HG03139 (cell line): ENCODE results near the gene CARHSP1.
"Not testable (repeated sequence)": the region's sequence is repeated elsewhere in the genome, so short reads cannot be mapped to it uniquely, and the experiment has no call there.

Experiments used
- ATAC-seq: cut with Tn5 transposase; IDR thresholded peaks from one replicate; pipeline ENCODE4 v1.9.1; 2021; ENCODE audit not compliant: unreplicated experiment

CARHSP1 gene

DNA sequence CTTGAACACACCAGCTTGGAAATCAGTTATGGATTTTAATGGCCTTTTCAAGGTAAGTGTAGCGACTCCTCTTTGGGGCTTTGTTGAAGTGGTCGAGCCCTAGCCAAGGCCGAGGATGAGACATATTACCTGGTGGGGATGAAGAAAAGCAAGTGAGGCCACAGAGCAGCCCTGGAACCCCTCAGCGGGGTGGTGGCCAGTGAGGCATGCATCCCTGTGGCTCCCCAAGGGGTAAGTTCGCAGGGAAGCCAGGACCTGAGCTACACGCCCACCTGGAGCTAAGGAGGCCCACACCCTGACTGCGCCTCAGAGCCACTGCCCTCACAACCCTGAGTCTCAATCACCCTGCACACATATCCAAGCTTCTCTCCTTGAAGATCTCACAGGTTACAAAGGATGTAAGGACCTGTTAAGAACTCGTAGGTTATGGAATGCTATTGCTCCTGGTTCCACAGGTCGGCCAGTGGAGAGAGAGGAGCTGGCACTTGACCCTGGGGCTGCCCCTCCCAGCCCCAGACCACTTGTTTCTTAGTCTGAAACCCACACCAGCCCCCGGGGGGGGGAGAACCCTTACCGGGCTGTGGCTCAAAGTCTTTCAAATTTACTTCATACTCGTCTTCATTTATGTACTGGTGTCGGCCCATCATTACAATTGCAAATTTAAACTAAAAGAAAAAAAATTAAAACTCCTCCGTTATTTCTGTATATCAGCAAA, 25.3 kb upstream of the CARHSP1 start:
- ATAC-seq = no peak

- no peak for ATAC-seq
Measured at GRCh38 chr16:8893426-8893825, 24.6 kb upstream of the CARHSP1 start.

- peak; percentile 20 for ATAC-seq
Measured at GRCh38 chr16:8892101-8892575, 23.3 kb upstream of the CARHSP1 start.

DNA sequence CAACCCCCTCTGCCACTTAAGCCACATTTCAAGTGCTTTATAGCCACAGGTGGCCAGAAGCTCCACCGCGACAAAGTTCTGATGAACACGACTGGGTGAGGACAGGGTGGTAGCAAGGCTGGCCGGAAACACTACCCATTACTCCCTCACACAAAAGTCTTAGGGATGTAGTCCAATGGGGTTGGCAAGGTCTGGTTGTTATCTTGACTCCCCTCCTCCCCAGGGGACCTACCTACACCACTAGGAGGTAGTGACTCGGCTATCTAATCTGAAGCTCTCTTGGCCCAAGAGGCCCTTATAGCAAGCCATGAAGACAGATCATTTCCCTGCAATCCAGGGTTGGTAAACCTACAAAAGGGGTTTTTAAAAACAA, 21.7 kb upstream of the CARHSP1 start:
- ATAC-seq = no peak

DNA sequence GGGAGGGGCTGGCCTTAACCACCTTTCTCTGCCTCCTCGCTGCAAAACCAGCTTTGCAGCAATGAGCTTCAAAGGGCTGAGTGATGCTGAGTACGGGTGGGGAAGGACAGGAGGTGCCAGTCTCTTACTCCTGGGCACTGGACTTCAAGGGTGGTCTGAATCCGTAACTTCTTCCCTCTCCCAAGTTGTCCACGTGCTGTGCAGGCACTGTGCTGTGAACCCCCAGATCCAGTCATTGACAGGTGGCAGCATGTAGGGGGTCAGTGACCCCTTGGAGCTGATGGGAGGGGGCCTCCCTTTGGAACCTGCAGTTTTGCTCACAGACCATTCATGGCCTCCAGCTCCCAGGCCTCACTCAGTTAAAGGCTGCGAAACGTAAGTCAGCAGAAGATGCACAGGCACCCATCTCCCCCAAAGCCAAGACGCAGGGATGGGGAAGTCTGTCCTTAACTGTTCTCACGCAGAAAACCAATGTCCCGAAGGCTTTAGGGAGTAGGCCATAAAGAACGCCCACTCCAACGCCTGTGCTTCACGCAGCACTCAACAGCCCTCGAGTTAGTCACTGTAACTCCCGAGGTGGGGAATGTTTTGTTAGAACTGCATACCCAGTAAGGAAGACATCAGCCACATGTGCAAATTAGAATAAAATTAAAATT, 21.2 kb upstream of the CARHSP1 start:
- no peak for ATAC-seq

DNA sequence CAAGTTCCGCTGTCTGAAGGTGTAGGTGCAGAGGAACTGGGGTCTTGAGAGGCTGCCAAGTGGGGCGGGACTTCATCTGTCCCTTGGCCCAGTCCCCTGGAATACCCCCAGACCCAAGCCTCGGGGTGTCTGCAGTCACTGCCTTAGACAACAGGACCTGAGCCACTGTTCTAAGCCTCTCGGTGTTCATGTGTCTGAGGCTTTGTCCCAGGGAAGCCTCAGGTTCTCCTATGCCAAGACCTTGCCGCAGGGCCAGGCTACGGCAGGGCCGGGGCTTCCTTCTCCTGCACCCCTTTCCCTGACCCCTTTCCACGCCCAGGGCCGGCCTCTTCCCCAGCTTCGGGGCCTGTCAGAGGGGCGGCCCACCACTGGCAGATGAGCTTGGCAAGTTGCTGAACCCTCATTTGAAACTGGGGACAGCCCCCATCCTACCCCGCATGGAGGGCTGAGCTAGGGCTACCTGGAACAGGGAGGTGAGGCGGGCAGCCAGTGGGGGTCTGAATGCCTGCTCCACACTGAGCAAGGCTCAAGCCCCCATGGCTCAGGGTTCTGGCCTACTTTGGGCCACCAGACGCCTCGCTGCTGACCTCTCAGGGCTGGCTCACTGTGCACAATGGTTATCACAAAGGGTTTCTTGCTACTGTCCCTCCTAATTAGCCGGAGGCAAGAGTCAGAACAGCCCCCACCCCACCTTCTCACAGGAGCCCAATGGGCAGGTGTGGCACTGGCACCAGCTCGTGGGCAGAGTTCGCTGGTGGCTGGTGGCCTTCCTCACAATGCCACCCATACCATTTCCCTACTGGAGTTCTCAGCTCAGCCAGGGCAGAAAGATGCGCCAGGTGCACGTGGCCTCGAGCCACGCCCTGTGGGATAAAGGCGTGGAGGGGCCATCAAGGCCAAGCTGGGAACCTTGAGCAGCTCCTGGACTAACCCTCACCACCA, 20.4 kb upstream of the CARHSP1 start:
- ATAC-seq = no peak

DNA sequence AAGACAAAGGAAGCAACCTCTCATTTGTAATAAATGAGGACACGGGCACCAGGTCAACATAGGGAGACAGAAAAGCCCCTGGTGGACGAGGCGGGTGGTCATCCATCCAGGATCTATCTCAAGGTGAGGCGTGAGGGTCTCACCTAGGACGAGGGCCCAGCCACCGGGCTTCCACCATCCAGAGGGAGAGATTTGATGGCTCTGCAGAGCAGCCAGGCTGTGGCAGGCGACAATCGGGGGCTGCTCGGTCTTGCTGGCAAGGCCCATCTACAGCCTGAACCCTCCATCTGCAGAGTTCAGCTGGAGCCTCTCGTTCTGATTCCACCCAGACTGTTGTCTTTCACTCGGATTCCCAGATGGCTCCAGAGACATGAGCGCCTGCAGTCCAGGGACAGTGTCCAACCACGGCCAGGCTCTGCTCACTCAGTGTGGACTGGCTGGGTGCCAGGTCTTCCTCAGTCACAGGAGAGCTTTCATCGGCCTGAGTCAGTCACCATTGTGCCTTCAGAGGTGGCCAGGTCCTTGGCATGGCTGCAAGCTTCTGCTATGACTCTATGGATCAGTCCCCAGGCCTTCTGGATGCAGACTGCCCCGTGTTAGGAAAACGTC, 19.2 kb upstream of the CARHSP1 start:
- no peak for ATAC-seq

DNA sequence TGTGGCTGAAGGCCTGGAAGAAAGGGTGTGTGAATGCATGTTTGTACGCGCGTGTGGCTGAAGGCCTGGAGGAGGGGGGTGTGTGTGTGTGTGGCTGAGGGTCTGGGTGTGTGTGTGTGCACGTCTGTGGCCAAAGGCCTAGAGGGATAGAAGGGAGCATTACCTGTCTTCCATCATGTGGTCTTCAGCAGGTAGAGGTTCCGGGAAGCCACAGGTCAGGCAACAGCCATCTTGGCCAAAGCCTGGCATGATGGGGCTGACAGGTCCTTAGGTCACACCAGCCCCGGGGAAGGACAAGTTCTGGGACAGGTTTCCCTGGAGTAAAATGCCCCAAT, 18.6 kb upstream of the CARHSP1 start:
- ATAC-seq = no peak

DNA sequence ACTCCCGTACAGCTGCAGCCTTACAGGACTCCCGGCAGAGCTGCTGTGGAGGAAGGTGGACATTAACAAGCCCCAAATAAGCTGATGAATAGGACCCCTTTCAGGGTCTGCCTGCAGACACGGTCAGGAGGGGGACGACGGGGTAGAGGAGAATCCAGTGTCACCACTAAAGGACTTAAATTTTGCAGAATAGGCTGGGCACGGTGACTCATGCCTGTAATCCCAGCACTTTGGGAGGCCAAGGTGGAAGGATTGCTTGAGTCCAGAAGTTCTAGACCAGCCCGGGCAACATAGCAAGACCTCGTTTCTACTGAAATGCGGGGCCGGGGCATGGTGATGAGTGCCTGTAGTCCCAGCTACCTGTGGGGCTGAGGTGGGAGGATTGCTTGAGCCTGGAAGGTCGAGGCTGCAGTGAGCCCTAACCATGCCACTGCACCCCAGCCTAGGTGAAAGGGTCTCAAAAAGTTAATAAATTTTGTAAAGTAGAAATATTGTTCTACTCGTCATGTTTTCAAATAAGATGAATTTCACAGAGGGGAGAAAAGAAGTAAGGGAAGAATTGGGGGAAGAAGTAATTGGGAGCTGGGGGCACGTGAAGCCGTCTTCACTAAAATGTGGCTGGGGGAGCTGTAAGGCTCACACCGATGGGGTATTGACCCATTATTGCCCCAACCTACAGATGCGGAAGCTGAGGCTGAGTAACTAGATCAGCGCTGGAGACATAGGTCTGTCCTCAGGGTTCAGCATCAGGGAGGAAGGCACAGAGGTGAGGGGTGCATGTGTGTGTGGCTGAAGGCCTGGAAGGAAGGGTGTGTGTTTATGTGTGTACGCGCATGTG, 18.0 kb upstream of the CARHSP1 start:
- ATAC-seq = no peak

DNA sequence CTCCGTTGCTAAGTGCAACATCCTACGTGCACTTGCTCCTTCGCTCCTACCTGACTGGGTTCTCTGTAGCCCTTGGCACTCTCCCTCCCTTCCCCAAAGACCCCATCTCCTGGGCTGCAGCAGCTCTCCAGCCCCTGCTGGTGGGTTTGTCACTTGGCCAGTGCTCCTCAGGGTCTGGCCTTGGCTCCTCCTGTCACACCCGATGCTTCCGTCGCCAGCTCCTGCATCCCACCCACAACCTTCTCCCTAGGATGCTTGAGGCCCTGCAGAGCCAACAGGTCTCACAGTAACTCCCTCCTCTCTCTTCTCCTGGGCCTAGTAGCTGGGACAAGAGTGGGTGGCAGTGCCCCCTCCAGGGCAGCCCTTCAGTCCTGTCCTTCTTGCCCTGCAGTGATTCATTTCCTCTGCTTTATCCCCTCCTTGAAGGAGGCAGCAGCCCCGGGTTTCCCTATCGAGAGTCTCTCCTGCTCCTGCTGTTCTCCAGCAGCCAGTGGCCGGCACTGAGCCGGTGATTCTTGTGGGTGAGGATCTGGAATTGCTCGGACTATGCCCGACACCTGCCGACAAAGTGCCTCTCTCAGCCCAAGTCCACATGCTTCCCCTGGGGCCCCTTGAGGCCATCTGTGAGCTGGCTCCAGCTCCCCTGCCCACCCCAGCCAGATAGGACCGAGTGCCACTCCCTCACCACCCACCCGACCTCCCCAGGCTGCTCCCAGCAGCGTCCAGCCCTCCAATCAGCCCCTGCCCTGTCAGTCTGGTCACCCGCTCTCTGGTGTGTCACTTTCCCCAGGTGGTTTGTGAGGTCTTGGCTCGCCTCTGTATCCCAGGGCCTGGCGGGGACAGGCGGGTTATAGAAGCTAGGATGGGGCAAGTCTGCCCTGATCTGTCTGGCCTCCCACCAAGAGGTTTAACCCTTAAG, 17.1 kb upstream of the CARHSP1 start:
- no peak for ATAC-seq

GRCh38 chr16:8882725-8883377, 14.0 kb upstream of the CARHSP1 start:
- no peak for ATAC-seq

DNA sequence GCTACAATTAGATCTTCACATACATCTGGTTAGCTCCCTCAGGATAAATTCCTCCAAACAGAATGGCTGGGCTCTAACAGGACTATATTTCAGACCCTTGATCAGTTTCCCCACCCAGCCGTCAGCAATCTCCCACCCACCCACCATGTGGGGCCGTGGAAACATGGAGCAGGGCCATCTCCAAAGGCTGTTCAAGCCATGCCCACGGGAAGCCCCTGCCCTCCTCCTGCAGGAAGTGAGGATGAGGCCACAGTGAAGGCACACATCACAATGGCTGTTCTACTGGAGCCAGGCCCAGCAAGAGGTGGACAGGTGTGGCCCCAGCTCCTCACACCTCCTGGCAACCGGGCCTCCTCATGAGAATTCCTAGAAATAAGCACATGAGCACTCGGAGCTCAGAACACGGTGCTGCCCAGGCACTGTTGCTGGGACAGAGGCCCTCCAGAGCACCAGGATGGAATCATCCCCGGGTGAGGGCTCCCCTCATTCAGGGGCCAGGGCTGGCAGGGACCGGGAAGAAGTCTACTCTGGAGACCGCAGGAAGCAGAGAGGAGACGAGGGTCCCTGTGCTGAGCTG, 13.3 kb upstream of the CARHSP1 start, which contains the start of gene LITAFD:
TSS of gene LITAFD (plus strand) at position 311 of the 577 bp plus-strand sequence. CDS start 2,005 bp downstream, outside the sequence.
- no peak for ATAC-seq

- no peak for ATAC-seq
Measured at GRCh38 chr16:8880839-8881510, 12.2 kb upstream of the CARHSP1 start.

DNA sequence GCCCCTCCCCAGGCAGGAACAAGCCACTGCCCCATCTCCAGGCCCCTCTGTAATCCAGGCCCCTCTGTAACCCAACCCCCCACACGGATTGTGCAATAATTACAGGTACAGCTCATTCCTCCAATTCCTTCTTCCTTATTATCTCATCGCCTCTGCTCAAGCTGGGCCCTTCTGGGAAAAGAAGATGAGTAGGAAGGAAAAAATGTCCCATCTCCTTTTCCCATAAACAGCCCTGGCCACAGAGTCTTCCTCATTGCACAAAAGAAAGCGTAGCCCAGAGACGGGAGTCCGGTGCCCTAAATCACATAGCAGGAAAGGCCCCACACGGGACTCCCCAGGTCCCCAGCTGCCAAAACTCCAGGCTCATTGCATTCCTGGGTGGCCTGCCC, 9.7 kb upstream of the CARHSP1 start:
- no peak for ATAC-seq

GRCh38 chr16:8877894-8878522, 9.2 kb upstream of the CARHSP1 start:
- no peak for ATAC-seq

- ATAC-seq = not testable (repeated sequence)
Measured at GRCh38 chr16:8875317-8875716, 6.5 kb upstream of the CARHSP1 start.

DNA sequence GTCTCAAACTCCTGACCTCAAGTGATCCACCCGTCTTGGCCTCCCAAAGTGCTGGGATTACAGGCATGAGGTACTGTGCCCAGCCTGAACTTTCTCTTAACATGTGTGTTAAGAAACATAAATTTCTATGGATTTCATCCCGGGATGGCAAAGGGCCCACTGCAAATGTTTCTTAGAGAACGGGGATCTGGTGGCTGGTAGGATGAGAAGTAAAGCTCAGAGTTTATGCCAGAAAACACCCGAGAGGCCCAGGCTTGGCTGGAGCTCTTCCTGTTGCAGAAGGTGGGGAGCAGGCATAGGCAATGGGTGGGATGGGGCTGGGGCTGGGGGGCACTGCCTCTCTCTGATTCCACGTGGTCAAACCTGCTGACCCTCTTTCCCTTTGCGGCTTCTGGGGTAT, 5.6 kb upstream of the CARHSP1 start:
- ATAC-seq = no peak
